GM19035 (cell line): ENCODE results near the gene RALBP1.

Source experiments
- ATAC-seq: cut with Tn5 transposase; IDR thresholded peaks from one replicate; pipeline ENCODE4 v1.9.1; 2021; ENCODE audit not compliant: unreplicated experiment

The RALBP1 gene

GRCh38 chr18:9586814-9587213, 111.5 kb downstream of the RALBP1 start:
- ATAC-seq: no peak
